H1 (cell line): Measurements from ENCODE around the gene FCN2. TPM values are rescaled to one million over a fixed set of nuclear protein-coding genes. Genes with fewer than 3 reads are reported as not detected.

Source experiments
- CTCF ChIA-PET: fragments of 300-600 bp; sonication (Branson Sonifier 250); formaldehyde crosslinking; loops from one replicate; lab custom pipeline; 2021; ENCODE audit not compliant: partially characterized antibody; lab: Charles Lee
- POLR2A ChIA-PET: fragments of 300-600 bp; sonication (Branson Sonifier 250); formaldehyde crosslinking; loops from one replicate; lab custom pipeline; 2021; ENCODE audit warnings: inconsistent platforms; ENCODE audit not compliant: partially characterized antibody; lab: Charles Lee
- DNase-seq, 2 experiments: peaks; one replicate each; pipeline versions ENCODE4 v3.0.0 to v3.0.0-alpha.2; 2010 to 2022; ENCODE audit warnings: low spot score in 2 of 2, low read depth in 1 of 2, mixed read lengths in 1 of 2
- FAIRE-seq: peaks from 2 replicates; lab custom pipeline; 2011; peaks lifted over from hg19 to GRCh38; lab: Jason Lieb, UNC
- H2AFZ ChIP-seq: 2 replicates; pipeline ENCODE4 v1.8.1; 2012; ENCODE audit warnings: low read length, inconsistent platforms
- H2AK5ac ChIP-seq: 2 replicates; pipeline ENCODE4 v1.6.1; 2013; ENCODE audit warnings: low read depth, low read length
- H2BK120ac ChIP-seq: replicated peaks from 2 replicates; pipeline ENCODE3; 2013; ENCODE audit warnings: low read depth, low read length, inconsistent platforms
- H2BK12ac ChIP-seq: 2 replicates; pipeline ENCODE4 v1.6.1; 2013; ENCODE audit warnings: low read depth, low read length
- H2BK15ac ChIP-seq: 2 replicates; pipeline ENCODE4 v1.6.1; 2013; ENCODE audit warnings: low read length
- H2BK20ac ChIP-seq: 2 replicates; pipeline ENCODE4 v1.6.1; 2013; ENCODE audit warnings: low read length
- H2BK5ac ChIP-seq: 2 replicates; pipeline ENCODE4 v1.6.1; 2013; ENCODE audit warnings: low read depth, low read length
- H3K14ac ChIP-seq: 2 replicates; pipeline ENCODE4 v1.6.1; 2013; ENCODE audit warnings: inconsistent platforms; ENCODE audit not compliant: insufficient read length
- H3K18ac ChIP-seq: 2 replicates; pipeline ENCODE4 v1.6.1; 2013; ENCODE audit warnings: low read length; ENCODE audit errors: extremely low read depth
- H3K23ac ChIP-seq: 2 replicates; pipeline ENCODE4 v1.6.1; 2013; ENCODE audit warnings: inconsistent platforms; ENCODE audit not compliant: insufficient read length
- H3K23me2 ChIP-seq: 2 replicates; pipeline ENCODE4 v1.6.1; 2013; ENCODE audit warnings: low read depth, low read length
- H3K27ac ChIP-seq: 2 replicates; pipeline ENCODE4 v1.6.1; 2011; ENCODE audit warnings: low read depth, low read length, inconsistent platforms
- H3K27me3 ChIP-seq, 4 experiments: replicated peaks in 1 of 4; 1 replicate in 1 of 4; 2 replicates in 3 of 4; pipeline versions ENCODE4 v1.6.1 to v1.8.1; 2011 to 2013; ENCODE audit warnings: low read length in 3 of 4, mild to moderate bottlenecking in 3 of 4, inconsistent platforms in 2 of 4, mixed read lengths in 2 of 4, moderate library complexity in 1 of 4; ENCODE audit not compliant: control insufficient read depth in 3 of 4, insufficient read depth in 3 of 4; ENCODE audit errors: extremely low read depth in 1 of 4
- H3K36me3 ChIP-seq, 4 experiments: 2 replicates each; pipeline versions ENCODE4 v1.6.1 to v1.8.1; 2011 to 2013; ENCODE audit warnings: mild to moderate bottlenecking in 4 of 4, low read length in 3 of 4, moderate library complexity in 2 of 4, control low read depth in 1 of 4, inconsistent platforms in 1 of 4; ENCODE audit not compliant: insufficient read depth in 4 of 4, control insufficient read depth in 2 of 4
- H3K4ac ChIP-seq: replicated peaks from 2 replicates; pipeline ENCODE3; 2013; ENCODE audit warnings: low read length, low read depth, mixed read lengths, inconsistent platforms; ENCODE audit not compliant: insufficient read length
- H3K4me1 ChIP-seq, 4 experiments: replicated peaks in 1 of 4; 1 replicate in 1 of 4; 2 replicates in 3 of 4; pipeline versions ENCODE4 v1.6.1 to v1.8.1; 2011 to 2013; ENCODE audit warnings: low read length in 3 of 4, inconsistent platforms in 2 of 4, mixed read lengths in 1 of 4; ENCODE audit not compliant: insufficient read depth in 4 of 4, control insufficient read depth in 3 of 4
- H3K4me2 ChIP-seq, 2 experiments: 2 replicates each; pipeline versions ENCODE4 v1.6.1 to v1.8.1; 2011 to 2013; ENCODE audit warnings: low read depth in 2 of 2, low read length in 2 of 2, control low read depth in 1 of 2, inconsistent platforms in 1 of 2, mild to moderate bottlenecking in 1 of 2; ENCODE audit not compliant: insufficient read depth in 1 of 2
- H3K4me3 ChIP-seq, 4 experiments: fragments of 200-600, 300-600 bp in 1 of 4; sonication (generic), shearing (Covaris generic), sonication (Bioruptor Twin) in 1 of 4; 2 replicates each; pipeline versions ENCODE4 v1.5.1 to v1.8.1; 2011 to 2016; ENCODE audit warnings: low read length in 4 of 4, low read depth in 3 of 4, control low read depth in 2 of 4, inconsistent platforms in 2 of 4, mild to moderate bottlenecking in 2 of 4, mixed read lengths in 1 of 4, moderate library complexity in 1 of 4; ENCODE audit not compliant: insufficient read depth in 2 of 4; ENCODE audit errors: extremely low read depth in 1 of 4
- H3K56ac ChIP-seq: replicated peaks from 2 replicates; pipeline ENCODE3; 2013; ENCODE audit warnings: low read depth, mild to moderate bottlenecking, mixed read lengths, low read length, inconsistent platforms; ENCODE audit not compliant: insufficient read length
- H3K79me1 ChIP-seq: 2 replicates; pipeline ENCODE4 v1.6.1; 2013; ENCODE audit warnings: low read depth, low read length, control low read depth
- H3K79me2 ChIP-seq, 2 experiments: 2 replicates each; pipeline versions ENCODE4 v1.6.1 to v1.8.1; 2012 to 2013; ENCODE audit warnings: low read length in 2 of 2, mild to moderate bottlenecking in 2 of 2, inconsistent platforms in 1 of 2; ENCODE audit not compliant: insufficient read depth in 2 of 2, control insufficient read depth in 1 of 2
- H3K9ac ChIP-seq, 4 experiments: replicated peaks in 1 of 4; 1 replicate in 1 of 4; 2 replicates in 3 of 4; pipeline versions ENCODE4 v1.6.1 to v1.8.1; 2011 to 2013; ENCODE audit warnings: low read depth in 3 of 4, low read length in 3 of 4, control low read depth in 2 of 4, mild to moderate bottlenecking in 2 of 4, moderate library complexity in 2 of 4, inconsistent platforms in 1 of 4; ENCODE audit errors: extremely low read depth in 1 of 4
- H3K9me3 ChIP-seq, 2 experiments: 2 replicates each; pipeline versions ENCODE4 v1.6.1 to v1.8.1; 2012 to 2013; ENCODE audit warnings: mild to moderate bottlenecking in 2 of 2, moderate library complexity in 2 of 2, control low read depth in 1 of 2, inconsistent platforms in 1 of 2, low read depth in 1 of 2, low read length in 1 of 2, mixed read lengths in 1 of 2; ENCODE audit not compliant: insufficient read depth in 2 of 2
- H4K20me1 ChIP-seq, 2 experiments: replicated peaks in 1 of 2; 2 replicates each; pipeline versions ENCODE3 to v1.8.1; 2011 to 2013; ENCODE audit warnings: inconsistent platforms in 2 of 2, low read length in 2 of 2, mild to moderate bottlenecking in 1 of 2; ENCODE audit not compliant: insufficient read depth in 2 of 2, control insufficient read depth in 1 of 2
- H4K5ac ChIP-seq: 2 replicates; pipeline ENCODE4 v1.6.1; 2013; ENCODE audit warnings: low read length, low read depth, mixed read lengths, inconsistent platforms; ENCODE audit not compliant: insufficient read length
- H4K8ac ChIP-seq: 2 replicates; pipeline ENCODE4 v1.8.0; 2013; ENCODE audit warnings: mild to moderate bottlenecking, moderate library complexity, low read length, inconsistent platforms; ENCODE audit not compliant: insufficient read depth; ENCODE audit errors: extremely low read depth
- H4K91ac ChIP-seq: replicated peaks from 2 replicates; pipeline ENCODE3; 2013; ENCODE audit warnings: low read length, mixed read lengths, inconsistent platforms; ENCODE audit not compliant: insufficient read length
- ATF3 ChIP-seq: IDR thresholded peaks from 2 replicates; pipeline ENCODE4 v1.6.1; 2011; ENCODE audit warnings: low read depth, mild to moderate bottlenecking, low read length; ENCODE audit not compliant: insufficient read depth
- CREB1 ChIP-seq: IDR thresholded peaks from 2 replicates; pipeline ENCODE4 v1.6.1; 2012; ENCODE audit warnings: inconsistent platforms
- EGR1 ChIP-seq: IDR thresholded peaks from 2 replicates; pipeline ENCODE4 v1.6.1; 2011; ENCODE audit warnings: low read depth, low read length, borderline replicate concordance
- KDM1A ChIP-seq: fragments of 200-600, 300-600 bp; sonication (generic); IDR thresholded peaks from 2 replicates; pipeline ENCODE4 v1.7.1; 2016; ENCODE audit warnings: mild to moderate bottlenecking, low read length, borderline replicate concordance
- KDM5A ChIP-seq: fragments of 200-600 bp; IDR thresholded peaks from 2 replicates; pipeline ENCODE4 v1.7.1; 2012; ENCODE audit warnings: mild to moderate bottlenecking, low read length, inconsistent platforms, mixed read lengths
- MAFK ChIP-seq: IDR thresholded peaks from 2 replicates; pipeline ENCODE4 v1.6.1; 2012; ENCODE audit warnings: low read depth, mild to moderate bottlenecking, improper control_type of control experiment, low read length
- MAX ChIP-seq: IDR thresholded peaks from 2 replicates; pipeline ENCODE4 v1.6.1; 2012; ENCODE audit warnings: inconsistent platforms
- NANOG ChIP-seq: IDR thresholded peaks from 2 replicates; pipeline ENCODE4 v1.6.1; 2011; ENCODE audit warnings: low read length, low read depth, mild to moderate bottlenecking, inconsistent platforms; ENCODE audit not compliant: insufficient read depth, poor library complexity, severe bottlenecking
- NRF1 ChIP-seq: IDR thresholded peaks from 2 replicates; pipeline ENCODE4 v1.6.1; 2011; ENCODE audit warnings: mild to moderate bottlenecking, low read depth, low read length, improper control_type of control experiment
- POLR2A ChIP-seq, 2 experiments: IDR thresholded peaks; 1 replicate in 1 of 2; 2 replicates in 1 of 2; pipeline ENCODE4 v1.6.1; 2011; ENCODE audit warnings: low read depth in 2 of 2, low read length in 2 of 2, mild to moderate bottlenecking in 2 of 2; ENCODE audit errors: control extremely low read depth in 1 of 2
- RXRA ChIP-seq: IDR thresholded peaks from 2 replicates; pipeline ENCODE4 v1.6.1; 2011; ENCODE audit warnings: low read depth, mild to moderate bottlenecking, low read length, moderate library complexity; ENCODE audit not compliant: insufficient read depth
- SP1 ChIP-seq: IDR thresholded peaks from 2 replicates; pipeline ENCODE4 v1.6.1; 2011; ENCODE audit warnings: low read depth, low read length
- USF2 ChIP-seq: IDR thresholded peaks from 2 replicates; pipeline ENCODE4 v1.6.1; 2011; ENCODE audit warnings: low read length, improper control_type of control experiment
- YY1 ChIP-seq: IDR thresholded peaks from 2 replicates; pipeline ENCODE4 v1.6.1; 2011; ENCODE audit warnings: low read depth, mild to moderate bottlenecking, low read length
- WGBS, 2 experiments: shearing (Covaris generic) in 1 of 2; methylation state at CpG; one replicate each; pipeline versions ENCODE4 v1.1.6 to v1.1.7; 2013 to 2015; ENCODE audit warnings: low lambda C conversion rate in 2 of 2, mixed read lengths in 2 of 2, inconsistent platforms in 1 of 2, low coverage in 1 of 2, missing lambda C conversion rate in 1 of 2; ENCODE audit not compliant: insufficient replicate concordance in 2 of 2, insufficient coverage in 1 of 2, insufficient read length in 1 of 2; ENCODE audit errors: extremely low coverage in 1 of 2, missing lambda C conversion rate in 1 of 2; 5-methylcytosine and 5-hydroxymethylcytosine counted together
- polyA plus RNA-seq, 7 experiments: library from polyadenylated mRNA; depleted of rRNA in 3 of 7; stranded (reverse) in 5 of 7; unstranded in 2 of 7; fragments of >200 nt in 5 of 7; fragments of 200-250 nt in 2 of 7; gene quantifications; 1 replicate in 5 of 7; 2 replicates in 1 of 7; 4 replicates in 1 of 7; pipeline versions ENCODE4 v1.2.1 to v1.2.3, GENCODE V29; 2011 to 2013; ENCODE audit warnings: missing spikeins in 2 of 7, mixed read lengths in 2 of 7
- total RNA-seq: library from RNA; stranded (reverse); fragmentation: NEBNext Ultra II Directional; extraction: Animal tissue kit (Norgen Biotek cat#: 25700); gene quantifications from 2 replicates; pipeline ENCODE4 v1.2.1, GENCODE V29; 2021

FCN2 gene
- total and polyA plus RNA-seq, 2 of the 8 experiments (the other 6 are each of a cell fraction or from before 2014, with no cell fraction given) = not detected

- peaks cover 0 to 17% of the 10 kb centered on the region in 2 experiments; a peak in 1 of 4 replicates for H3K9me3 ChIP-seq
- H3K14ac ChIP-seq = no peak overlapping the region
- H3K4me2 ChIP-seq = no peak overlapping the region
- H3K4me3 ChIP-seq = no peak overlapping the region
- H3K79me2 ChIP-seq = no peaks in the 10 kb centered on the region
- no peaks in the 10 kb centered on the region for H3K27me3 ChIP-seq
- H3K4me1 ChIP-seq = no peaks in the 10 kb centered on the region
- no peak for DNase-seq
- H3K27ac ChIP-seq = no peak overlapping the region
- H3K56ac ChIP-seq = no peak overlapping the region
- H4K8ac ChIP-seq = no peak overlapping the region
- H4K91ac ChIP-seq = no peak overlapping the region
- H3K36me3 ChIP-seq = no peaks in the 10 kb centered on the region; a peak in 1 of 8 replicates
- 84% methylated on average over 8 of the region's 8 CpGs; no CpG with 5 or more reads in 1 of the 2 experiments for WGBS, 2 experiments
- FAIRE-seq = no peak
- H3K4ac ChIP-seq = no peak overlapping the region
- no peak overlapping the region for H2BK5ac ChIP-seq
- no peak overlapping the region for H2BK12ac ChIP-seq
- no peak overlapping the region for H3K18ac ChIP-seq
- POLR2A ChIA-PET = no interaction called here
- CTCF ChIA-PET = interaction anchor here (1.0 to 1.2 kb wide), 4 partner anchors 9 to 155 kb away, joined by 3 read pairs; no protein-coding TSS in a partner anchor
- no peaks in the 10 kb centered on the region for H3K79me1 ChIP-seq
- H4K20me1 ChIP-seq = peaks cover 0 to 4% of the 10 kb centered on the region in 2 experiments
- no peak overlapping the region for H4K5ac ChIP-seq
- H2AFZ ChIP-seq = no peak overlapping the region
- no peak overlapping the region for H2AK5ac ChIP-seq
- no peak overlapping the region for H3K23ac ChIP-seq
- no peak overlapping the region for H2BK20ac ChIP-seq
- peaks cover 8% of the 10 kb centered on the region; the same call in 1 of the 2 replicates for H3K23me2 ChIP-seq
- no peak overlapping the region for H3K9ac ChIP-seq
- no peak overlapping the region for H2BK15ac ChIP-seq
- no peak overlapping the region for H2BK120ac ChIP-seq
- TF ChIP-seq ATF3 (no peak), EGR1 (no peak), NANOG (no peak), YY1 (no peak), MAFK (no peak), RXRA (no peak), CREB1 (no peak), KDM1A (no peak), KDM5A (no peak), NRF1 (no peak), USF2 (no peak), MAX (no peak), SP1 (no peak), POLR2A (IDR thresholded peaks at IDR 0.05; ENCODE audit: control extremely low read depth in 1 of 2, low read depth in 2 of 2, low read length in 2 of 2) (no peak)
These were observed 35.8 kb upstream of the FCN2 start for GRCh38 chr9:134844821-134845220.
